NT2/D1 (cell line): Measurements from ENCODE around the gene PIP5KL1.

Experiments used
- SUZ12 ChIP-seq: IDR thresholded peaks from 2 replicates; pipeline ENCODE4 v1.6.1; 2011; ENCODE audit not compliant: insufficient read length, insufficient read depth; ENCODE audit errors: extremely low read depth
- YY1 ChIP-seq: IDR thresholded peaks from 2 replicates; pipeline ENCODE4 v1.6.1; 2011; ENCODE audit not compliant: insufficient read length, insufficient read depth
- ZNF274 ChIP-seq: IDR thresholded peaks from 2 replicates; pipeline ENCODE4 v1.6.1; 2011; ENCODE audit warnings: mild to moderate bottlenecking, low read depth, low read length

GRCh38 chr9:127942216-127943010 lies 11.8 kb upstream of the PIP5KL1 start:
- TF ChIP-seq SUZ12 (no peak), YY1 (no peak), ZNF274 (no peak)
